GM21723 (cell line): ENCODE data around the gene KIF26B.

Experiments
- ATAC-seq: cut with Tn5 transposase; IDR thresholded peaks from one replicate; pipeline ENCODE4 v1.9.1; 2021; ENCODE audit warnings: mild to moderate bottlenecking, moderate library complexity; ENCODE audit not compliant: unreplicated experiment

KIF26B gene

GRCh38 chr1:245205864-245206263, 51.1 kb downstream of the KIF26B start:
- ATAC-seq = no peak

GRCh38 chr1:245207056-245207638, 52.4 kb downstream of the KIF26B start:
- no peak for ATAC-seq

- no peak for ATAC-seq
Measured at GRCh38 chr1:245207801-245208200, 53.0 kb downstream of the KIF26B start.

GRCh38 chr1:245209658-245210435, 55.1 kb downstream of the KIF26B start:
- no peak for ATAC-seq

GRCh38 chr1:245211035-245211749, 56.4 kb downstream of the KIF26B start:
- ATAC-seq = no peak

- ATAC-seq = no peak
Measured at GRCh38 chr1:245211761-245212160, 57.0 kb downstream of the KIF26B start.

- ATAC-seq = no peak
Measured at GRCh38 chr1:245212221-245212710, 57.5 kb downstream of the KIF26B start.

GRCh38 chr1:245213066-245213831, 58.5 kb downstream of the KIF26B start:
- no peak for ATAC-seq

- ATAC-seq = no peak
Measured at GRCh38 chr1:245215071-245215470, 60.3 kb downstream of the KIF26B start.

GRCh38 chr1:245216366-245217115, 61.8 kb downstream of the KIF26B start:
- no peak for ATAC-seq

- ATAC-seq = no peak
Measured at GRCh38 chr1:245217853-245218608, 63.2 kb downstream of the KIF26B start.

- ATAC-seq = no peak
Measured at GRCh38 chr1:245220381-245220985, 65.7 kb downstream of the KIF26B start.

- no peak for ATAC-seq
Measured at GRCh38 chr1:245221805-245222204, 67.0 kb downstream of the KIF26B start.

GRCh38 chr1:245222931-245223595, 68.3 kb downstream of the KIF26B start:
- ATAC-seq = no peak

- ATAC-seq = no peak
Measured at GRCh38 chr1:245225322-245226202, 70.8 kb downstream of the KIF26B start.

- ATAC-seq = no peak
Measured at GRCh38 chr1:245226203-245226499, 71.4 kb downstream of the KIF26B start.

GRCh38 chr1:245229051-245229450, 74.3 kb downstream of the KIF26B start:
- ATAC-seq = no peak

GRCh38 chr1:245232931-245233330, 78.1 kb downstream of the KIF26B start:
- no peak for ATAC-seq
